HepG2 (cell line): Measurements from ENCODE around the gene PODN. TPM values are rescaled to one million over a fixed set of nuclear protein-coding genes. Genes with fewer than 3 reads are reported as not detected.

Source experiments
- ERF ChIP-seq: IDR thresholded peaks from 2 replicates; pipeline ENCODE4 v1.6.1; 2018; ENCODE audit warnings: missing biosample characterization, missing genetic modification reagents
- GTF2F1 ChIP-seq: fragments of 150-350 bp; IDR thresholded peaks from 2 replicates; pipeline ENCODE4 v1.6.1; 2014; ENCODE audit warnings: low read length
- HMGXB4 ChIP-seq, 2 experiments: sonication (generic) in 1 of 2; formaldehyde crosslinking in 1 of 2; IDR thresholded peaks; 2 replicates each; pipeline versions ENCODE4 v1.4.0 to v1.6.1; 2018 to 2020; ENCODE audit warnings: missing genetic modification reagents in 2 of 2, borderline replicate concordance in 1 of 2, low read depth in 1 of 2, mild to moderate bottlenecking in 1 of 2, missing biosample characterization in 1 of 2
- MEF2D ChIP-seq: sonication (generic); formaldehyde crosslinking; IDR thresholded peaks from 2 replicates; pipeline ENCODE4 v1.5.1; 2020; ENCODE audit warnings: mild to moderate bottlenecking, missing genetic modification reagents
- RFX3 ChIP-seq: IDR thresholded peaks from 2 replicates; pipeline ENCODE4 v1.6.1; 2016; ENCODE audit warnings: missing biosample characterization, missing genetic modification reagents
- SALL1 ChIP-seq: sonication (generic); formaldehyde crosslinking; IDR thresholded peaks from 2 replicates; pipeline ENCODE4 v1.8.0; 2022; ENCODE audit warnings: mild to moderate bottlenecking, missing genetic modification reagents
- TBX3 ChIP-seq: fragments of 450-650 bp; IDR thresholded peaks from 2 replicates; pipeline ENCODE4 v1.6.1; 2017; ENCODE audit warnings: antibody characterized with exemption, mild to moderate bottlenecking, inconsistent platforms, borderline replicate concordance
- TCF7L2 ChIP-seq: IDR thresholded peaks from 2 replicates; pipeline ENCODE4 v1.6.1; 2011; ENCODE audit warnings: mild to moderate bottlenecking, low read depth, low read length, moderate library complexity
- TEAD2 ChIP-seq: sonication (generic); formaldehyde crosslinking; IDR thresholded peaks from 2 replicates; pipeline ENCODE4 v1.9.0; 2021; ENCODE audit warnings: missing genetic modification reagents
- TFDP2 ChIP-seq: sonication (generic); formaldehyde crosslinking; IDR thresholded peaks from 2 replicates; pipeline ENCODE4 v1.4.0; 2020; ENCODE audit warnings: missing genetic modification reagents
- TSC22D2 ChIP-seq: sonication (generic); formaldehyde crosslinking; IDR thresholded peaks from 2 replicates; pipeline ENCODE4 v1.5.1; 2020; ENCODE audit warnings: missing genetic modification reagents, mild to moderate bottlenecking, borderline replicate concordance
- ZGPAT ChIP-seq: IDR thresholded peaks from 2 replicates; pipeline ENCODE4 v1.6.1; 2016; ENCODE audit warnings: mild to moderate bottlenecking
- ZHX1 ChIP-seq: sonication (generic); formaldehyde crosslinking; IDR thresholded peaks from 2 replicates; pipeline ENCODE4 v1.8.1; 2022; ENCODE audit warnings: low read depth, mild to moderate bottlenecking, missing genetic modification reagents
- ZNF225 ChIP-seq: sonication (generic); formaldehyde crosslinking; IDR thresholded peaks from 2 replicates; pipeline ENCODE4 v1.4.0; 2020; ENCODE audit warnings: mild to moderate bottlenecking, missing genetic modification reagents
- ZNF609 ChIP-seq: sonication (generic); formaldehyde crosslinking; IDR thresholded peaks from 2 replicates; pipeline ENCODE4 v1.4.0; 2020; ENCODE audit warnings: mild to moderate bottlenecking, missing genetic modification reagents, borderline replicate concordance
- ZNF780A ChIP-seq: sonication (generic); formaldehyde crosslinking; IDR thresholded peaks from 2 replicates; pipeline ENCODE4 v1.8.0; 2022; ENCODE audit warnings: mild to moderate bottlenecking, missing genetic modification reagents, moderate library complexity
- ZNF850 ChIP-seq: sonication (generic); formaldehyde crosslinking; conservative IDR thresholded peaks from 2 replicates; pipeline ENCODE4 v1.9.0; 2021; ENCODE audit warnings: mild to moderate bottlenecking, missing genetic modification reagents
- ZSCAN29 ChIP-seq: sonication (generic); formaldehyde crosslinking; conservative IDR thresholded peaks from 2 replicates; pipeline ENCODE4 v1.4.0; 2020; ENCODE audit warnings: mild to moderate bottlenecking, missing genetic modification reagents
- polyA plus RNA-seq, 8 experiments: library from polyadenylated mRNA; depleted of rRNA in 3 of 8; stranded (reverse) in 7 of 8; unstranded in 1 of 8; fragments of >200 nt; fragmentation: Illumina TruSeq in 4 of 8; extraction: Trizol in 4 of 8; gene quantifications; 2 replicates each; pipeline versions ENCODE4 v1.2.1 to v1.2.3, GENCODE V29; 2011 to 2016; ENCODE audit warnings: low read depth in 4 of 8, missing spikeins in 1 of 8, mixed read lengths in 1 of 8; ENCODE audit not compliant: insufficient read depth in 1 of 8
- total RNA-seq, 5 experiments: library from RNA; depleted of rRNA; stranded (reverse); fragments of >200 nt; fragmentation: Illumina TruSeq; extraction: Trizol; gene quantifications; 2 replicates each; pipeline ENCODE4 v1.2.3, GENCODE V29; 2016; ENCODE audit warnings: low read depth in 1 of 5

PODN gene
- total and polyA plus RNA-seq, 2 of the 13 experiments (the other 11 are each of a cell fraction or from before 2014, with no cell fraction given), result 0.13 TPM; not detected in 1

GRCh38 chr1:53111073-53111556, 49.1 kb downstream of the PODN start (continued):
- TF ChIP-seq TBX3, result no peak
- TF ChIP-seq SALL1, result peak; percentile 82
- no peak for TF ChIP-seq GTF2F1
- peak; percentile 46 to 63; a peak in 2 of 4 replicates for TF ChIP-seq HMGXB4 (CRISPR knock-in tag; IDR thresholded peaks at IDR 0.05; ENCODE audit: borderline replicate concordance in 1 of 2, low read depth in 1 of 2)
- TF ChIP-seq ZNF850 (CRISPR knock-in tag), result 0 out of 2 replicates have a peak, but pooled peaks have one; percentile 31
- peak; percentile 57; the same call in 1 of the 2 replicates for TF ChIP-seq TFDP2 (CRISPR knock-in tag)
- TF ChIP-seq TSC22D2 (CRISPR knock-in tag), result no peak
- 0 out of 2 replicates have a peak, but pooled peaks have one; percentile 32 for TF ChIP-seq ZSCAN29
- TF ChIP-seq ZHX1 (CRISPR knock-in tag), result no peak
- no peak for TF ChIP-seq TEAD2 (CRISPR knock-in tag)
- no peak for TF ChIP-seq ZNF225 (CRISPR knock-in tag)
- TF ChIP-seq ERF, result peak; percentile 68; the same call in 1 of the 2 replicates
- peak; percentile 84 for TF ChIP-seq ZNF609
- peak; percentile 24; the same call in 1 of the 2 replicates for TF ChIP-seq ZGPAT (CRISPR knock-in tag)
- peak; percentile 86 for TF ChIP-seq MEF2D
- TF ChIP-seq RFX3 (CRISPR knock-in tag), result no peak
- TF ChIP-seq TCF7L2, result no peak
- TF ChIP-seq ZNF780A (CRISPR knock-in tag), result no peak
